GM19328 (cell line): Measurements from ENCODE around the gene TRMT61B.

Experiments
- ATAC-seq: cut with Tn5 transposase; IDR thresholded peaks from one replicate; pipeline ENCODE4 v1.9.1; 2021; ENCODE audit warnings: mild to moderate bottlenecking, moderate library complexity; ENCODE audit not compliant: unreplicated experiment

TRMT61B gene

GRCh38 chr2:28868611-28869010, 1.5 kb downstream of the TRMT61B start:
- ATAC-seq, result no peak

- no peak for ATAC-seq
Measured at GRCh38 chr2:28855977-28856376, 14.1 kb downstream of the TRMT61B start.

- ATAC-seq, result no peak
Measured at GRCh38 chr2:28855193-28855592, 14.9 kb downstream of the TRMT61B start.

- ATAC-seq, result no peak
Measured at GRCh38 chr2:28842042-28842441, 28.1 kb downstream of the TRMT61B start.

- ATAC-seq, result no peak
Measured at GRCh38 chr2:28838971-28839370, 31.1 kb downstream of the TRMT61B start.

- ATAC-seq, result no peak
Measured at GRCh38 chr2:28835781-28836180, 34.3 kb downstream of the TRMT61B start.

- no peak for ATAC-seq
Measured at GRCh38 chr2:28833740-28834470, 36.2 kb downstream of the TRMT61B start.

GRCh38 chr2:28828382-28828781, 41.7 kb downstream of the TRMT61B start:
- no peak for ATAC-seq

GRCh38 chr2:28824870-28825269, 45.2 kb downstream of the TRMT61B start:
- no peak for ATAC-seq

GRCh38 chr2:28824207-28824606, 45.9 kb downstream of the TRMT61B start:
- ATAC-seq, result no peak

- ATAC-seq, result no peak
Measured at GRCh38 chr2:28822036-28822435, 48.1 kb downstream of the TRMT61B start.

GRCh38 chr2:28821295-28821958, 48.7 kb downstream of the TRMT61B start:
- no peak for ATAC-seq

GRCh38 chr2:28818053-28818452, 52.1 kb downstream of the TRMT61B start:
- ATAC-seq, result no peak

- peak; percentile 68 for ATAC-seq
Measured at GRCh38 chr2:28810384-28811285, 59.5 kb downstream of the TRMT61B start, which contains the start of gene SPDYA. Gene SPDYA (plus strand): TSS chr2:28810834. CDS start chr2:28816015, 5,181 bp downstream.

- ATAC-seq, result no peak
Measured at GRCh38 chr2:28809927-28810326, 60.2 kb downstream of the TRMT61B start.

- no peak for ATAC-seq
Measured at GRCh38 chr2:28802975-28803429, 67.1 kb downstream of the TRMT61B start.

- ATAC-seq, result no peak
Measured at GRCh38 chr2:28801726-28802125, 68.4 kb downstream of the TRMT61B start.
